K562 (cell line): Measurements from ENCODE around the gene PIK3R4. TPM values are rescaled to one million over a fixed set of nuclear protein-coding genes. Genes with fewer than 3 reads are reported as not detected.

ENCODE experiments used
- ATAC-seq: fragments of 200-7000 bp; cut with Tn5 transposase; 3 replicates; pipeline ENCODE4 v1.9.1; 2020; ENCODE audit warnings: moderate library complexity
- BruUV-seq: library from RNA; stranded (reverse); fragments of 400-500 nt; replicated peaks from 2 replicates; lab custom pipeline; 2021; lab: Mats Ljungman, UMichigan
- CTCF ChIA-PET: fragments of 300-600 bp; formaldehyde crosslinking; extraction: SDS; loops from one replicate; lab custom pipeline; 2021; ENCODE audit warnings: low intra/inter-chr PET ratio; lab: Yijun Ruan, JAX
- POLR2A ChIA-PET: fragments of 300-600, 350-650 bp; sonication (Branson Sonifier 250); formaldehyde crosslinking; extraction: SDS; loops from one replicate; lab custom pipeline; 2021; ENCODE audit warnings: antibody characterized with exemption, inconsistent platforms; lab: Yijun Ruan, JAX
- DNase-seq, 4 experiments: peaks; one replicate each; pipeline versions ENCODE4 v3.0.0 to v3.0.0-alpha.2; 2011 to 2018; ENCODE audit warnings: low spot score in 3 of 4, mixed read lengths in 3 of 4; ENCODE audit errors: extremely low read depth in 1 of 4
- FAIRE-seq: peaks from 2 replicates; lab custom pipeline; 2011; peaks lifted over from hg19 to GRCh38; lab: Jason Lieb, UNC
- H2AFZ ChIP-seq: 2 replicates; pipeline ENCODE4 v1.6.0; 2011; ENCODE audit warnings: low read depth, low read length, control low read depth, inconsistent platforms
- H3K27ac ChIP-seq: fragments of 200-600 bp; 3 replicates; pipeline ENCODE4 v1.8.0; 2011; ENCODE audit warnings: low read depth, mild to moderate bottlenecking, control low read depth, inconsistent platforms, low read length, moderate library complexity, mixed read lengths; ENCODE audit errors: extremely low read depth
- H3K27me3 ChIP-seq, 2 experiments: fragments of 300-600 bp in 1 of 2; 2 replicates in 1 of 2; 3 replicates in 1 of 2; pipeline versions ENCODE4 v1.6.0 to v1.8.0; 2011; ENCODE audit warnings: inconsistent platforms in 2 of 2, low read length in 2 of 2, mild to moderate bottlenecking in 1 of 2, mixed read lengths in 1 of 2, moderate library complexity in 1 of 2; ENCODE audit not compliant: control insufficient read depth in 2 of 2, insufficient read depth in 2 of 2
- H3K36me3 ChIP-seq: fragments of 300-600 bp; 3 replicates; pipeline ENCODE4 v1.8.0; 2011; ENCODE audit warnings: mild to moderate bottlenecking, low read length, inconsistent platforms; ENCODE audit not compliant: control insufficient read depth, insufficient read depth
- H3K4me1 ChIP-seq, 2 experiments: fragments of 200-600 bp in 1 of 2; replicated peaks in 1 of 2; 2 replicates in 1 of 2; 3 replicates in 1 of 2; pipeline versions ENCODE4 v1.5.1 to v1.8.0; 2011; ENCODE audit warnings: inconsistent platforms in 2 of 2, low read length in 2 of 2, mild to moderate bottlenecking in 1 of 2, mixed read lengths in 1 of 2, moderate library complexity in 1 of 2; ENCODE audit not compliant: control insufficient read depth in 2 of 2, insufficient read depth in 2 of 2
- H3K4me2 ChIP-seq: 2 replicates; pipeline ENCODE4 v1.6.1; 2011; ENCODE audit warnings: low read length, control low read depth, inconsistent platforms, mixed read lengths; ENCODE audit not compliant: insufficient read depth
- H3K4me3 ChIP-seq: fragments of 200-600 bp; sonication (generic), shearing (Covaris generic); 2 replicates; pipeline ENCODE4 v1.5.1; 2016; ENCODE audit warnings: control low read depth, inconsistent platforms
- H3K79me2 ChIP-seq: fragments of 200-600 bp; 3 replicates; pipeline ENCODE4 v1.8.0; 2011; ENCODE audit warnings: low read length, inconsistent platforms; ENCODE audit not compliant: control insufficient read depth, insufficient read depth
- H3K9ac ChIP-seq, 2 experiments: 2 replicates each; pipeline versions ENCODE4 v1.6.0 to v1.6.1; 2011; ENCODE audit warnings: low read depth in 2 of 2, low read length in 2 of 2, control low read depth in 1 of 2, inconsistent platforms in 1 of 2, mild to moderate bottlenecking in 1 of 2, mixed read lengths in 1 of 2; ENCODE audit not compliant: insufficient read depth in 1 of 2
- H3K9me1 ChIP-seq: one replicate; pipeline ENCODE4 v1.6.0; 2011; ENCODE audit warnings: inconsistent platforms, mild to moderate bottlenecking, low read length, moderate library complexity; ENCODE audit not compliant: control insufficient read depth, insufficient read depth
- H3K9me3 ChIP-seq: replicated peaks from 2 replicates; pipeline ENCODE4 v1.5.1; 2011; ENCODE audit warnings: low read depth, low read length, inconsistent platforms; ENCODE audit not compliant: control insufficient read depth, insufficient read depth
- H4K20me1 ChIP-seq: replicated peaks from 2 replicates; pipeline ENCODE4 v1.6.1; 2011; ENCODE audit warnings: low read length, inconsistent platforms, mixed read lengths; ENCODE audit not compliant: control insufficient read depth, insufficient read depth
- CBFB ChIP-seq: sonication (generic); formaldehyde crosslinking; IDR thresholded peaks from 2 replicates; pipeline ENCODE4 v1.4.0; 2020; ENCODE audit warnings: mild to moderate bottlenecking, missing genetic modification reagents
- HDAC3 ChIP-seq: fragments of 450-650 bp; IDR thresholded peaks from 2 replicates; pipeline ENCODE4 v1.6.1; 2018; ENCODE audit warnings: borderline replicate concordance, mild to moderate bottlenecking, moderate library complexity; ENCODE audit not compliant: partially characterized antibody
- NKRF ChIP-seq: fragments of 450-650 bp; IDR thresholded peaks from 2 replicates; pipeline ENCODE4 v1.6.1; 2016; ENCODE audit warnings: borderline replicate concordance
- NR1H2 ChIP-seq: sonication (generic); formaldehyde crosslinking; IDR thresholded peaks from 2 replicates; pipeline ENCODE4 v1.4.0; 2020; ENCODE audit warnings: mild to moderate bottlenecking, missing genetic modification reagents
- PCBP2 ChIP-seq: fragments of 200-400 bp; formaldehyde crosslinking; IDR thresholded peaks from 2 replicates; pipeline ENCODE4 v1.6.1; 2018; ENCODE audit warnings: low read length, low read depth, mild to moderate bottlenecking, moderate library complexity; ENCODE audit not compliant: poor library complexity, severe bottlenecking
- TAF15 ChIP-seq: fragments of 200-400 bp; formaldehyde crosslinking; IDR thresholded peaks from 2 replicates; pipeline ENCODE4 v1.6.1; 2017; ENCODE audit warnings: mild to moderate bottlenecking, low read depth, low read length, moderate library complexity
- TAL1 ChIP-seq: fragments of 450-650 bp; IDR thresholded peaks from 2 replicates; pipeline ENCODE4 v1.6.1; 2016; ENCODE audit warnings: mild to moderate bottlenecking
- ZNF224 ChIP-seq: sonication (generic); formaldehyde crosslinking; IDR thresholded peaks from 2 replicates; pipeline ENCODE4 v1.8.0; 2022; ENCODE audit warnings: mild to moderate bottlenecking, missing genetic modification reagents
- ZNF316 ChIP-seq: fragments of 450-650 bp; IDR thresholded peaks from 2 replicates; pipeline ENCODE4 v1.6.1; 2016
- WGBS: fragments of 100-300 bp; shearing (Covaris generic); methylation state at CpG from one replicate; pipeline ENCODE4 v1.1.6; 2016; ENCODE audit warnings: low coverage, mixed read lengths; ENCODE audit not compliant: insufficient coverage; ENCODE audit errors: missing lambda C conversion rate; 5-methylcytosine and 5-hydroxymethylcytosine counted together
- in situ Hi-C: fragments of 300-500 bp; cut with MboI; formaldehyde crosslinking; loops from 4 replicates; pipeline ENCODE4 v1.15.0; 2018; ENCODE audit warnings: inconsistent platforms, mixed read lengths
- intact Hi-C: fragments of 100-400 bp; cut with micrococcal nuclease; formaldehyde crosslinking; loops from 2 replicates; pipeline ENCODE4 v1.14.2; 2022
- polyA plus RNA-seq, 8 experiments: library from polyadenylated mRNA; depleted of rRNA in 4 of 8; stranded (reverse) in 5 of 8; unstranded in 3 of 8; fragments of >200 nt; fragmentation: Nextera tagmentation in 2 of 8; fragmentation: Illumina TruSeq in 1 of 8; extraction: Ambion mirVana in 2 of 8; extraction: Trizol in 1 of 8; gene quantifications; 2 replicates each; pipeline versions ENCODE4 v1.2.1 to v1.2.3, GENCODE V29; 2011 to 2014; ENCODE audit warnings: inconsistent platforms in 1 of 8, missing spikeins in 1 of 8
- total RNA-seq, 7 experiments: library from RNA; depleted of rRNA in 6 of 7; stranded (reverse); fragments of >200 nt in 6 of 7; fragmentation: Illumina TruSeq in 2 of 7; extraction: Trizol in 2 of 7; gene quantifications; 2 replicates each; pipeline versions ENCODE4 v1.2.1 to v1.2.3, GENCODE V29; 2011 to 2021; ENCODE audit warnings: low replicate concordance in 1 of 7

The PIK3R4 gene
- total and polyA plus RNA-seq, 9 of the 15 experiments (the other 6 are each of a cell fraction or from before 2014, with no cell fraction given) = 20.6 to 45.8 (median 26.0) TPM

- no peak for TF ChIP-seq NKRF
- no peak for TF ChIP-seq TAF15
- TF ChIP-seq CBFB (CRISPR knock-in tag) = no peak
Measured at GRCh38 chr3:130725746-130726145, 20.9 kb downstream of the PIK3R4 start (continued).

- no peak for FAIRE-seq
- H3K4me3 ChIP-seq = no peak overlapping the region
- H3K9ac ChIP-seq = no peak overlapping the region
- H2AFZ ChIP-seq = no peak overlapping the region
- POLR2A ChIA-PET = no interaction called here
- WGBS = 92% methylated on average over 1 of the region's 1 CpG
- no peak overlapping the region for H3K27ac ChIP-seq
- no peaks in the 10 kb centered on the region for H3K27me3 ChIP-seq
- TF ChIP-seq PCBP2 = no peak
- no peak for TF ChIP-seq TAL1
- no peak for TF ChIP-seq ZNF316
- TF ChIP-seq NR1H2 (CRISPR knock-in tag) = no peak
- no peak for TF ChIP-seq HDAC3
- no peak for TF ChIP-seq ZNF224 (CRISPR knock-in tag)
- intact Hi-C loops (no loop called here), in situ Hi-C loops (no loop called here)
- H3K4me1 ChIP-seq = peaks cover 4 to 7% of the 10 kb centered on the region in 2 experiments; a peak in 3 of 5 replicates
- no peaks in the 10 kb centered on the region for H3K9me3 ChIP-seq
- no peak for ATAC-seq
- CTCF ChIA-PET = no interaction called here
- H3K4me2 ChIP-seq = no peak overlapping the region
- no peaks in the 10 kb centered on the region for H3K9me1 ChIP-seq
- no peaks in the 10 kb centered on the region for H4K20me1 ChIP-seq
- no peak for DNase-seq
- BruUV-seq = no TSS peak
- peaks cover 43% of the 10 kb centered on the region for H3K36me3 ChIP-seq
- no peaks in the 10 kb centered on the region for H3K79me2 ChIP-seq
Measured at GRCh38 chr3:130715616-130716015, 31.0 kb downstream of the PIK3R4 start.
